K562 (cell line): ENCODE measurements around the gene ADAT3.

Source experiments
- CHD2 ChIP-seq: IDR thresholded peaks from 2 replicates; pipeline ENCODE4 v1.6.1; 2011; ENCODE audit warnings: low read depth, low read length
- KAT8 ChIP-seq: fragments of 450-650 bp; IDR thresholded peaks from 2 replicates; pipeline ENCODE4 v1.6.1; 2016; ENCODE audit warnings: low read depth, mild to moderate bottlenecking
- PPARD ChIP-seq: fragments of 250-450 bp; sonication (Bioruptor Pico); IDR thresholded peaks from 2 replicates; pipeline ENCODE4 v1.8.0; 2022; ENCODE audit warnings: inconsistent platforms, mild to moderate bottlenecking, moderate library complexity
- RAD21 ChIP-seq, 2 experiments: fragments of 250-450 bp in 1 of 2; fragments of 450-650 bp in 1 of 2; sonication (Bioruptor Pico) in 1 of 2; formaldehyde crosslinking in 1 of 2; IDR thresholded peaks in 1 of 2; conservative IDR thresholded peaks in 1 of 2; 2 replicates each; pipeline versions ENCODE4 v1.4.0 to v1.8.0; 2020 to 2022; ENCODE audit warnings: mild to moderate bottlenecking in 2 of 2, moderate library complexity in 1 of 2
- TF ChIP-seq, protein P1 (sequence below), 3 experiments: IDR thresholded peaks in 2 of 3; conservative IDR thresholded peaks in 1 of 3; 2 replicates each; pipeline ENCODE4 v1.5.1; 2011 to 2012; ENCODE audit warnings: low read length in 3 of 3, mild to moderate bottlenecking in 3 of 3, control low read depth in 2 of 3, improper control_type of control experiment in 1 of 3, inconsistent platforms in 1 of 3, low read depth in 1 of 3, mixed read lengths in 1 of 3, moderate library complexity in 1 of 3; ENCODE audit not compliant: insufficient read depth in 2 of 3
- TF ChIP-seq, protein P2 (sequence below): fragments of 450-650 bp; formaldehyde crosslinking; IDR thresholded peaks from 2 replicates; pipeline ENCODE4 v1.4.0; 2022; ENCODE audit warnings: missing genetic modification characterization
- TF ChIP-seq, protein P3 (sequence below), 2 experiments: fragments of 450-650 bp; IDR thresholded peaks; 2 replicates each; pipeline ENCODE4 v1.6.1; 2016
- TF ChIP-seq, protein P4 (sequence below): fragments of 450-650 bp; IDR thresholded peaks from 2 replicates; pipeline ENCODE4 v1.6.1; 2017; ENCODE audit warnings: antibody characterized with exemption

- TF ChIP-seq, protein P1, sequence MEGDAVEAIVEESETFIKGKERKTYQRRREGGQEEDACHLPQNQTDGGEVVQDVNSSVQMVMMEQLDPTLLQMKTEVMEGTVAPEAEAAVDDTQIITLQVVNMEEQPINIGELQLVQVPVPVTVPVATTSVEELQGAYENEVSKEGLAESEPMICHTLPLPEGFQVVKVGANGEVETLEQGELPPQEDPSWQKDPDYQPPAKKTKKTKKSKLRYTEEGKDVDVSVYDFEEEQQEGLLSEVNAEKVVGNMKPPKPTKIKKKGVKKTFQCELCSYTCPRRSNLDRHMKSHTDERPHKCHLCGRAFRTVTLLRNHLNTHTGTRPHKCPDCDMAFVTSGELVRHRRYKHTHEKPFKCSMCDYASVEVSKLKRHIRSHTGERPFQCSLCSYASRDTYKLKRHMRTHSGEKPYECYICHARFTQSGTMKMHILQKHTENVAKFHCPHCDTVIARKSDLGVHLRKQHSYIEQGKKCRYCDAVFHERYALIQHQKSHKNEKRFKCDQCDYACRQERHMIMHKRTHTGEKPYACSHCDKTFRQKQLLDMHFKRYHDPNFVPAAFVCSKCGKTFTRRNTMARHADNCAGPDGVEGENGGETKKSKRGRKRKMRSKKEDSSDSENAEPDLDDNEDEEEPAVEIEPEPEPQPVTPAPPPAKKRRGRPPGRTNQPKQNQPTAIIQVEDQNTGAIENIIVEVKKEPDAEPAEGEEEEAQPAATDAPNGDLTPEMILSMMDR (IDR thresholded peaks at IDR 0.05 in 2 of 3, conservative IDR thresholded peaks at IDR 0.05 in 1 of 3; ENCODE audit: insufficient read depth in 2 of 3, low read depth in 1 of 3, low read length in 3 of 3): no peak
- TF ChIP-seq RAD21 (CRISPR knock-in tag; conservative IDR thresholded peaks at IDR 0.05 in 1 of 2, IDR thresholded peaks at IDR 0.05 in 1 of 2) (no peak), PPARD (CRISPR knock-in tag) (no peak), KAT8 (no peak), CHD2 (no peak)
- TF ChIP-seq, protein P2, sequence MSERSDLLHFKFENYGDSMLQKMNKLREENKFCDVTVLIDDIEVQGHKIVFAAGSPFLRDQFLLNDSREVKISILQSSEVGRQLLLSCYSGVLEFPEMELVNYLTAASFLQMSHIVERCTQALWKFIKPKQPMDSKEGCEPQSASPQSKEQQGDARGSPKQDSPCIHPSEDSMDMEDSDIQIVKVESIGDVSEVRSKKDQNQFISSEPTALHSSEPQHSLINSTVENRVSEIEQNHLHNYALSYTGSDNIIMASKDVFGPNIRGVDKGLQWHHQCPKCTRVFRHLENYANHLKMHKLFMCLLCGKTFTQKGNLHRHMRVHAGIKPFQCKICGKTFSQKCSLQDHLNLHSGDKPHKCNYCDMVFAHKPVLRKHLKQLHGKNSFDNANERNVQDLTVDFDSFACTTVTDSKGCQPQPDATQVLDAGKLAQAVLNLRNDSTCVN: no peak
- TF ChIP-seq, protein P3, sequence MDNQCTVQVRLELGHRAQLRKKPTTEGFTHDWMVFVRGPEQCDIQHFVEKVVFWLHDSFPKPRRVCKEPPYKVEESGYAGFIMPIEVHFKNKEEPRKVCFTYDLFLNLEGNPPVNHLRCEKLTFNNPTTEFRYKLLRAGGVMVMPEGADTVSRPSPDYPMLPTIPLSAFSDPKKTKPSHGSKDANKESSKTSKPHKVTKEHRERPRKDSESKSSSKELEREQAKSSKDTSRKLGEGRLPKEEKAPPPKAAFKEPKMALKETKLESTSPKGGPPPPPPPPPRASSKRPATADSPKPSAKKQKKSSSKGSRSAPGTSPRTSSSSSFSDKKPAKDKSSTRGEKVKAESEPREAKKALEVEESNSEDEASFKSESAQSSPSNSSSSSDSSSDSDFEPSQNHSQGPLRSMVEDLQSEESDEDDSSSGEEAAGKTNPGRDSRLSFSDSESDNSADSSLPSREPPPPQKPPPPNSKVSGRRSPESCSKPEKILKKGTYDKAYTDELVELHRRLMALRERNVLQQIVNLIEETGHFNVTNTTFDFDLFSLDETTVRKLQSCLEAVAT (IDR thresholded peaks at IDR 0.05): no peak
- TF ChIP-seq, protein P4, sequence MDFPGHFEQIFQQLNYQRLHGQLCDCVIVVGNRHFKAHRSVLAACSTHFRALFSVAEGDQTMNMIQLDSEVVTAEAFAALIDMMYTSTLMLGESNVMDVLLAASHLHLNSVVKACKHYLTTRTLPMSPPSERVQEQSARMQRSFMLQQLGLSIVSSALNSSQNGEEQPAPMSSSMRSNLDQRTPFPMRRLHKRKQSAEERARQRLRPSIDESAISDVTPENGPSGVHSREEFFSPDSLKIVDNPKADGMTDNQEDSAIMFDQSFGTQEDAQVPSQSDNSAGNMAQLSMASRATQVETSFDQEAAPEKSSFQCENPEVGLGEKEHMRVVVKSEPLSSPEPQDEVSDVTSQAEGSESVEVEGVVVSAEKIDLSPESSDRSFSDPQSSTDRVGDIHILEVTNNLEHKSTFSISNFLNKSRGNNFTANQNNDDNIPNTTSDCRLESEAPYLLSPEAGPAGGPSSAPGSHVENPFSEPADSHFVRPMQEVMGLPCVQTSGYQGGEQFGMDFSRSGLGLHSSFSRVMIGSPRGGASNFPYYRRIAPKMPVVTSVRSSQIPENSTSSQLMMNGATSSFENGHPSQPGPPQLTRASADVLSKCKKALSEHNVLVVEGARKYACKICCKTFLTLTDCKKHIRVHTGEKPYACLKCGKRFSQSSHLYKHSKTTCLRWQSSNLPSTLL: no peak
Observed at GRCh38 chr19:1931445-1931844, 26.2 kb downstream of the ADAT3 start.
